GM18870 (cell line): ENCODE measurements around the gene IFNAR1.
A peak's percentile ranks its signal among the peaks of the same experiment; 100 is the strongest.

Experiments used
- ATAC-seq: cut with Tn5 transposase; IDR thresholded peaks from one replicate; pipeline ENCODE4 v1.9.1; 2021; ENCODE audit warnings: moderate library complexity; ENCODE audit not compliant: unreplicated experiment

Gene IFNAR1

DNA sequence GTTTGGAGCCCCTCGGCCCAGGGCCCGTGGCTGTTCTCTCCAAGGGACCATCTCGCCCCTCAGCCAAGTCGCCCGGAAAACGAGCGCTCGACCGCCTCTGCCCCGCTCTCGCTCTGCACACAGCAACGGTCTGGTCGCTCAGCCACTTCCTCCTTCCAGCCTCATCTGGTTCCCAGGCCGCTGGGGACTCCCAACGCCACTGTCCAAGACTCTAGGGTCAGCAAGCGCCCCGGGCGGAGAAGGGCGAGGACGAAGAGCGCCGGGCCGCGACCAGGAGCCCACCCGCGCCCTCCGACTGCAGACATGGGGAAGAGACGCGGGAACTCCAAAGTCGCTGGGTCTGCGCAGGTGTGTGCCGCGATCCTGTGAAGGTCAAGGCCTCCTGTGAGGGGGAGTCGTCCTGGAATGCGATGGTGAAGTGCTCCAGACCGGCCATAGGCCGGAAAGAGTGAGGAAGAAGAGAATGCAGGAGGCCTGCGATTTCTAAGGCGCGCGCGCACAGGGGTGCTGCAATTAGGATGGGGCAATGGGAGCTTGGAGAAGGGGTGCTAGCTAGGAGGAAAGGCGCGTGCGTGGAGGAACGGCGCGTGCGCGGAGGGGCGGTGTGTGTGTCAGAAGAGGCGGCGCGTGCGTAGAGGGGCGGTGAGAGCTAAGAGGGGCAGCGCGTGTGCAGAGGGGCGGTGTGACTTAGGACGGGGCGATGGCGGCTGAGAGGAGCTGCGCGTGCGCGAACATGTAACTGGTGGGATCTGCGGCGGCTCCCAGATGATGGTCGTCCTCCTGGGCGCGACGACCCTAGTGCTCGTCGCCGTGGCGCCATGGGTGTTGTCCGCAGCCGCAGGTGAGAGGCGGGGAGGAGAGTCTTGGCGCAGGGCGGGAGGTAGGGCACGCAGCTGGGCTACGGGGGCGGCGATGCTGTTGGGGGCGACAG is at the start of gene IFNAR1:
Gene IFNAR1 (plus strand): TSS at position 680 of the 931 bp plus-strand sequence. CDS start 86 bp downstream, at position 766.
- peak; percentile 72 for ATAC-seq

GRCh38 chr21:33278721-33279120 is 46.0 kb upstream of the IFNAR1 start:
- ATAC-seq = no peak

DNA sequence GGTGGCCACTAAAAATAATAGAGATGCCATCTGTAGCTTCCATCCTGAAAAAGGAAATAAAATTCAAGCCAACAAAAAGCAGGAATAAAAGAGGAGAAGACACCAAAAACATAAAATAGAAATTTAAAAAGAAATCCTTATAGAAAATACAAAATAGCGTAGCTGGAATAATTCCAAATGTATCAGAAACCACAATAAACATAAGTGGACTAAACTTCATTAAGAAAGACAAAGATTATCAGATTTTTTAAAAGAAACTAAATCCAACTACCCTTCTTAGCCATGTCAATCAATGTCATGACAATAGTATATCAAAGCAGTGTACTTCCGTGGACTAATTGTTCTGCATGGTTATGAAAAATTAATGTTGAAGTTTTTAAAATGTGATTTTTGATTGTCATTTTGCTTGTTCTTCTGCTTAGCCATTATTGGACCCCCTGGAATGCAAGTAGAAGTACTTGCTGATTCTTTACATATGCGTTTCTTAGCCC is 45.4 kb upstream of the IFNAR1 start:
- no peak for ATAC-seq

- ATAC-seq = no peak
Measured at GRCh38 chr21:33281096-33281652, 43.6 kb upstream of the IFNAR1 start.

- ATAC-seq = no peak
Measured at GRCh38 chr21:33283203-33283602, 41.6 kb upstream of the IFNAR1 start.

GRCh38 chr21:33286076-33286475 is 38.7 kb upstream of the IFNAR1 start:
- no peak for ATAC-seq

DNA sequence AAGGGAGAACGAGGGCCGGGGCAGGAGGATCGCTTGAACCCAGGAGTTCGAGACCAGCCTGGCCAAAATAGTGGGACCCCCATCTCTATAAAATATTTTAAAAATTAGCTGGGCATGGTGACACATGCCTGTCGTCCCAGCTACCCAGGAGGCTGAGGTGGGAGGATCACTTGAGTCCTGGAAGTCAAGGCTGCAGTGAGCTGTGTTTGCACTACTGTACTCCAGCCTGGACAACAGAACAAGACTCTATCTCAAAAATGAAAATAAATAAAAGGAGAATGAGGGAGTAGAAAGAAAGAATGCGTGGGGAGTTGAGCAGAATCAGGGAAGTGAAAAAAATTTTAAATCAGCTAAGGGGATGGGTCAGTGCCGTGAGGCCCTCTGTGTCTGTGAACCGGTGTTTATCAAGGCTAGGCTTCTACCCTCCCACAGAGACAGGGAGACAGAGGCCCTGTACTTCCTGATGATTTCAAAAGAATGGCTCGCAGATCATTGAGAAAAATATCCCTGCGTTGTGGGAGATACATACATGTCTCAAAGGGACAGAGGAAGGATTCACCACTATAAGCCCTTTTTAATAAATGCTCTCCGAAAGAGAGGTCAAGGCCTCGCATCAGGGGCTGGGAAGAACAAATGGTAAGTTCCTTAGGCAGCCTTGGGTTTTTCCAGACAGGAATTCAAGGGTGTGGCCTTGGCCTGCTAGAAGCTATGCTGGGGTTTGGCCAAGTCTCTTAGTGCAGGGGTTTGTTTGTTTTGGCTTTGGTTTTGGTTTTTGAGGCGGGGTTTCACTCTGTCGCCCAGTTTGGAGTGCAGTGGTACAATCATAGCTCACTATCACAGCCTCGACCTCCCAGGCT is 37.9 kb upstream of the IFNAR1 start:
- ATAC-seq = no peak

- ATAC-seq = no peak
Measured at GRCh38 chr21:33289199-33289819, 35.5 kb upstream of the IFNAR1 start.

DNA sequence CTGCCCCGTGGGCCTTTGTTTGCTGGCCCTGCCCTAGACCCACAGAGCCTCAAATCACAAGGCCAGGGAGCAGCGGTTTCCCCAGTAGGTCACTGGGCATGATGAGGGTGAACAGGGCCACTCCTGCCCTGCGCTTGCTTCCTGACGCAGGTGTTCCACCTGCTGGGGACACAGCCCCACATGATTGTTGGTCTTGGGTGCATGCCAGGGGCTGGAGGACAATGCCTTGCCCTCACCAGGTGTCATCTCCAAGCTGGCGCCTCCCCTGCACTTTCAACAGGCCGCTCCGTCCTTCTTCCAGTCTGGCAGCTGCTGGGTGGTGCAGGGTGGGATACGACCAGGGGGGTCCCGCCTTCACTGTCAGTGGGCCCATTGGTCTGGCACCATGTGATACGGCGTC is 34.3 kb upstream of the IFNAR1 start:
- no peak for ATAC-seq

DNA sequence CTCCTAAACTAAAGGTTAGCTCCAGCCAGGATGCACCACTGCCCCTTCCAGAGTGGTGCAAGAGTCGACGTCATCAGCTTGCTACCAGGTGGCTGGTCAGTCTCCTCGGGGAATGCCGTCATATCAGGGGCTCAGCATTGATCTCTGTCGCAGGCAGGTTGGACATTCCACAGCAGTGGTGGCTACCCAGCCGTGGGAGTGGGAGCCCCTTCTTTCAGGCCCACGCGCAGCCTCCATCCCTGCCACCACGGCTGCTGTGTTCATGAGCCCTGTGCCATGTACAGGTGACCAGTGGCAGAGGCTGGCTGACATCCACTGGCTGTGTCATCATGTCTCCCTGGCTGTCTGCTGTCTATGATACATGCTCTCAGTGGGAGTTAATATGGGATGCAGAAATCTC is 33.1 kb upstream of the IFNAR1 start:
- ATAC-seq = no peak

DNA sequence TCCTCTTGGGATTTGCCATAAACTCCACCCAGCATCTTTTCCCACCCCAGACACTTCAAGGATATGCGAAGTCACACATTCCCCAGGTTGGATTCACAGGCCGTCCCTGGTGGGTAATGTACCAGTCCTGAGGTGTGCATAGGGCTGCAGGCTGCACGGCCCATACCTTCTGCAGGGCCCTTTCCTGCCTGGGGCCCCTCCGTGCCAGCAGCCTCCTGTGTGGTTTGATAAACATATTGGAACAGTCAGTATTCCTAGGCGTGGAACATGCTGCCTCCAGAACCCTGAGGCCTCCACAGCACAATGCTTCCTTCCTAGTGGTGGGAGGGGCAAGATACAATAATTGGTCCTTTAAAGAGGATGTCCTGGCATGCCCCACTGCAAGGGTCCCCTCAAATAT is 32.0 kb upstream of the IFNAR1 start:
- no peak for ATAC-seq

GRCh38 chr21:33293136-33293535 is 31.6 kb upstream of the IFNAR1 start:
- no peak for ATAC-seq

GRCh38 chr21:33293811-33294216 is 31.0 kb upstream of the IFNAR1 start:
- no peak for ATAC-seq

DNA sequence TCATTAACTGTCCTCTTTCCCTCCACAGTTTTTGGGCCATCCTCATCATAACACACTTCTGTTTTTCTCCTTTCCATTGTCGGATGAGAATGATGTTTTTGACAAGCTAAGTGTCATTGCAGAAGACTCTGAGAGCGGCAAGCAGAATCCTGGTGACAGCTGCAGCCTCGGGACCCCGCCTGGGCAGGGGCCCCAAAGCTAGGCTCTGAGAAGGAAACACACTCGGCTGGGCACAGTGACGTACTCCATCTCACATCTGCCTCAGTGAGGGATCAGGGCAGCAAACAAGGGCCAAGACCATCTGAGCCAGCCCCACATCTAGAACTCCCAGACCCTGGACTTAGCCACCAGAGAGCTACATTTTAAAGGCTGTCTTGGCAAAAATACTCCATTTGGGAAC is 28.6 kb upstream of the IFNAR1 start:
- ATAC-seq = no peak

- peak; percentile 57 for ATAC-seq
Measured at GRCh38 chr21:33299181-33299752, 25.5 kb upstream of the IFNAR1 start.

DNA sequence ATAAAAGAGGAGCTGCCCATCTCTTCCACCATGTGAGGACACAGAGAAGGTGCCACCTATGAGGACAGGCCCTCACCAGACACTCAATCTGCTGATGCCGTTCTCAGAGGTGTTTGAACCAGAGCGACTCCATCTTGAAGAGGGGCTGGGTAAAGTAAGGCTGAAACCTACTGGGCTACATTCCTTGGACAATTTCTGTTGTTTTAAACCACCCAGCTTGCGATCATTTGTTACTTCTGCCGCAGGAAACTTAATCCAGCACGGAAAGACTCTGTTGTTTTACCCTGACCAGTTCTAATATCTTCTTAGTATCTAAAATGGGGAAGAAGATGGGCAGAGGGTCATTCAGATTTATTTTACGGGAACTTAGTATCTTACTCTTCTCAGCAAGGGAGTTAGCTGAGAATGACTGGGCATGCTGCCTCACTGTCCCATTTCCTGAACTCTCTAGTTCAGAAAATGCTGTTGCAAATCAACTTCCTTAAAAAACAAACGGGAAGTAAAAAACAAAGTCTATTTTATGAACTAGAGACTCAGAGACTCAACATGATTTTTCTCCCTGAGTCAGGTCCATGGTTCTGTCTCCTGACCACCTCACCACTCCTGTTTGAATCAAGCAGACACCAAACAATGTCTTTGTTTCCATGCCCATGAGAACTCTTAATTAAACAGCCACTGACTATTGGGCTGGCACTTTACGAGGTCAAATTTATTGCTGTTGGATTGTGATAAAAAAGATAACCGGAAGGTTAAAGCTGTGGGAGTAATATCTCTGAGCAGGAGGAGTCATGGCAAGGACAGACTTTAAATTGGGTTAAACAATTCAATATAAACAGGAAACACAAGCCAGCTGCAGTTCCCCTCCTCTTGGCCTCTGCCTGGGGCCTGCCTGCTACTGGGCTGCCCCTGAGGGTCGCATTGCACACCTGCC is 23.8 kb upstream of the IFNAR1 start:
- ATAC-seq = no peak

DNA sequence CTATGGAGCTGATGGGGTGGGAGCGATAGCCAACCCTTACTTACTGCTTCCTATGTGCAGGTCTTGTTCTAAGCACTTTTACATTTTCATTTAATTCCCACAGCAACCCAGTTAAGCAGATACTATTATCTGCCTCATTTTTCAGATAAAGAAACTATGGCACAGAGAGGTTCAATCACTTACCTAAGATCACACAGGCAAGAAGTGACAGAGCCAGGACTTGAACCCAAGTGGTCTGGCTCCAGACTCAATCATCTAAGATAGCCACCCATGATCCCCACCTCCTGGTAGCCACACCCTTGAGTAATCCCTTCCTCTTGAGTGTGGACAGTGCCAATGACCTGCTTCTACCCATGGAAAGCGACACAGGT is 23.2 kb upstream of the IFNAR1 start:
- ATAC-seq = no peak

- no peak for ATAC-seq
Measured at GRCh38 chr21:33302055-33302454, 22.7 kb upstream of the IFNAR1 start.

- ATAC-seq = no peak
Measured at GRCh38 chr21:33302796-33303195, 22.0 kb upstream of the IFNAR1 start.

GRCh38 chr21:33305344-33305671 is 19.5 kb upstream of the IFNAR1 start:
- ATAC-seq = no peak
